Measurements from ENCODE around the gene CGB7. TPM values are rescaled to one million over a fixed set of nuclear protein-coding genes. Genes with fewer than 3 reads are reported as not detected.
"Not testable (repeated sequence)": the region's sequence is repeated elsewhere in the genome, so short reads cannot be mapped to it uniquely, and the experiment has no call there.

CGB7 gene
- total RNA-seq, 1 donor from 2014 or later, result 1.8 TPM

GRCh38 chr19:49056101-49056901, 1.2 kb downstream of the CGB7 start:
- peak; percentile 39 for TF ChIP-seq CTCF (conservative IDR thresholded peaks at IDR 0.05; ENCODE audit: low read depth, low read length)
- H3K4me3 ChIP-seq (ENCODE audit: low read depth, low read length), result peak overlapping the region; percentile 60
- DNase-seq (ENCODE audit: low read depth), result no peak

GRCh38 chr19:49050376-49051033, 7.0 kb downstream of the CGB7 start:
- not testable (repeated sequence) for DNase-seq (ENCODE audit: low read depth)

GRCh38 chr19:49049834-49050233, 7.7 kb downstream of the CGB7 start:
- H3K4me3 ChIP-seq (ENCODE audit: low read depth, low read length); DNase-seq (ENCODE audit: low read depth): not testable (repeated sequence)

More at GRCh38 chr19:49050376-49051033, 7.0 kb downstream of the CGB7 start:
- H3K4me3 ChIP-seq (ENCODE audit: low read depth, low read length), result not testable (repeated sequence)

- DNase-seq (ENCODE audit: low read depth); H3K4me3 ChIP-seq (ENCODE audit: low read depth, low read length): not testable (repeated sequence)
Measured at GRCh38 chr19:49049011-49049410, 8.5 kb downstream of the CGB7 start, which contains the start of gene CGB8. Gene CGB8, minus strand, starts transcription at chr19:49049111. Its CDS starts 372 bp downstream, at chr19:49048739.

GRCh38 chr19:49043548-49043947, 14.0 kb downstream of the CGB7 start, which contains the start of gene CGB5:
Gene CGB5, plus strand, starts transcription at chr19:49043848. Its CDS starts 362 bp downstream, at chr19:49044210.
- not testable (repeated sequence) for H3K4me3 ChIP-seq (ENCODE audit: low read depth, low read length); DNase-seq (ENCODE audit: low read depth)

- not testable (repeated sequence) for DNase-seq (ENCODE audit: low read depth); H3K4me3 ChIP-seq (ENCODE audit: low read depth, low read length)
Measured at GRCh38 chr19:49042666-49043065, 14.9 kb downstream of the CGB7 start.

- no peak overlapping the region for H3K4me3 ChIP-seq (ENCODE audit: low read depth, low read length)
- no peak for TF ChIP-seq CTCF (conservative IDR thresholded peaks at IDR 0.05; ENCODE audit: low read depth, low read length)
- no peak for DNase-seq (ENCODE audit: low read depth)
Measured at GRCh38 chr19:49042177-49042576, 15.4 kb downstream of the CGB7 start.

GRCh38 chr19:49039736-49040135, 17.8 kb downstream of the CGB7 start:
- not testable (repeated sequence) for DNase-seq (ENCODE audit: low read depth); H3K4me3 ChIP-seq (ENCODE audit: low read depth, low read length)

- H3K4me3 ChIP-seq (ENCODE audit: low read depth, low read length); DNase-seq (ENCODE audit: low read depth): not testable (repeated sequence)
Measured at GRCh38 chr19:49038557-49039276, 18.8 kb downstream of the CGB7 start.

- not testable (repeated sequence) for H3K4me3 ChIP-seq (ENCODE audit: low read depth, low read length); DNase-seq (ENCODE audit: low read depth)
Measured at GRCh38 chr19:49038111-49038510, 19.4 kb downstream of the CGB7 start.

GRCh38 chr19:49036815-49037214, 20.7 kb downstream of the CGB7 start, which contains the start of gene CGB1:
Gene CGB1, minus strand, starts transcription at chr19:49036895. Its CDS starts 184 bp downstream, at chr19:49036711.
- DNase-seq (ENCODE audit: low read depth); H3K4me3 ChIP-seq (ENCODE audit: low read depth, low read length): not testable (repeated sequence)
- peak; percentile 53 for TF ChIP-seq CTCF (conservative IDR thresholded peaks at IDR 0.05; ENCODE audit: low read depth, low read length)

Data from epithelial cell of proximal tubule (primary cell).